GM23338 (cell line): ENCODE results near the gene HTT.

Experiments used
- ETS1 ChIP-seq: IDR thresholded peaks from 2 replicates; pipeline ENCODE4 v1.6.1; 2016; ENCODE audit warnings: antibody characterized with exemption
- EZH2 ChIP-seq: fragments of 200-600 bp; sonication (generic); IDR thresholded peaks from one replicate; pipeline ENCODE4 v1.8.0; 2017; ENCODE audit warnings: antibody characterized with exemption, mild to moderate bottlenecking, low read depth; ENCODE audit not compliant: unreplicated experiment
- EZH2phosphoT487 ChIP-seq: fragments of 200-600 bp; sonication (generic); IDR thresholded peaks from one replicate; pipeline ENCODE4 v1.8.1; 2018; ENCODE audit warnings: antibody characterized with exemption; ENCODE audit not compliant: unreplicated experiment
- JUNB ChIP-seq: IDR thresholded peaks from one replicate; pipeline ENCODE4 v1.6.1; 2016; ENCODE audit warnings: antibody characterized with exemption; ENCODE audit not compliant: unreplicated experiment
- POLR2AphosphoS5 ChIP-seq: IDR thresholded peaks from 2 replicates; pipeline ENCODE4 v1.6.1; 2016; ENCODE audit warnings: antibody characterized with exemption, low read depth
- TF ChIP-seq, protein P1 (sequence below), 2 experiments: fragments of 200-600 bp in 1 of 2; sonication (generic) in 1 of 2; conservative IDR thresholded peaks; 2 replicates each; pipeline versions ENCODE4 v1.5.1 to v1.6.1; 2016 to 2017; ENCODE audit warnings: antibody characterized with exemption in 2 of 2, low read depth in 2 of 2, mild to moderate bottlenecking in 2 of 2, moderate library complexity in 1 of 2

GRCh38 chr4:3070709-3071500 lies 3.6 kb upstream of the HTT start:
- TF ChIP-seq EZH2 (no peak), JUNB (no peak), EZH2phosphoT487 (no peak), POLR2AphosphoS5 (no peak), ETS1 (no peak)
- TF ChIP-seq, protein P1, sequence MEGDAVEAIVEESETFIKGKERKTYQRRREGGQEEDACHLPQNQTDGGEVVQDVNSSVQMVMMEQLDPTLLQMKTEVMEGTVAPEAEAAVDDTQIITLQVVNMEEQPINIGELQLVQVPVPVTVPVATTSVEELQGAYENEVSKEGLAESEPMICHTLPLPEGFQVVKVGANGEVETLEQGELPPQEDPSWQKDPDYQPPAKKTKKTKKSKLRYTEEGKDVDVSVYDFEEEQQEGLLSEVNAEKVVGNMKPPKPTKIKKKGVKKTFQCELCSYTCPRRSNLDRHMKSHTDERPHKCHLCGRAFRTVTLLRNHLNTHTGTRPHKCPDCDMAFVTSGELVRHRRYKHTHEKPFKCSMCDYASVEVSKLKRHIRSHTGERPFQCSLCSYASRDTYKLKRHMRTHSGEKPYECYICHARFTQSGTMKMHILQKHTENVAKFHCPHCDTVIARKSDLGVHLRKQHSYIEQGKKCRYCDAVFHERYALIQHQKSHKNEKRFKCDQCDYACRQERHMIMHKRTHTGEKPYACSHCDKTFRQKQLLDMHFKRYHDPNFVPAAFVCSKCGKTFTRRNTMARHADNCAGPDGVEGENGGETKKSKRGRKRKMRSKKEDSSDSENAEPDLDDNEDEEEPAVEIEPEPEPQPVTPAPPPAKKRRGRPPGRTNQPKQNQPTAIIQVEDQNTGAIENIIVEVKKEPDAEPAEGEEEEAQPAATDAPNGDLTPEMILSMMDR (conservative IDR thresholded peaks at IDR 0.05; ENCODE audit: low read depth in 2 of 2) = no peak
